Measurements from ENCODE around the gene VAPA. TPM values are rescaled to one million over a fixed set of nuclear protein-coding genes. Genes with fewer than 3 reads are reported as not detected.

VAPA gene
- total RNA-seq, 2 donors from 2014 or later, result 122 to 168 TPM

- Mint-ChIP-seq H3K27me3 (ENCODE audit: insufficient read depth) (no peaks in the 10 kb centered on the region), H3K36me3 (ENCODE audit: low read depth) (peaks cover 34% of the 10 kb centered on the region), H3K9me3 (no peaks in the 10 kb centered on the region), H3K27ac (peak overlapping the region; percentile 65), H3K4me1 (peaks cover 2% of the 10 kb centered on the region), H3K4me3 (no peak overlapping the region)
- DNase-seq, result peak; percentile 78
- H3K4me1 ChIP-seq (ENCODE audit: control insufficient read depth, insufficient read depth, low read length), result no peaks in the 10 kb centered on the region
- WGBS, 2 experiments (ENCODE audit: insufficient coverage in 1 of 2, insufficient read length in 1 of 2), result 83 to 86% methylated on average over 4 to 9 of the region's 9 CpGs
- H3K9ac ChIP-seq (ENCODE audit: extremely low read depth, low read length, poor library complexity, severe bottlenecking), result no peak overlapping the region
- H3K4me3 ChIP-seq (ENCODE audit: low read length), result no peak overlapping the region
- peak; percentile 92 for TF ChIP-seq CTCF (conservative IDR thresholded peaks at IDR 0.05)
- H3K36me3 ChIP-seq (ENCODE audit: control insufficient read depth, insufficient read depth, low read length), result peaks cover 72% of the 10 kb centered on the region
- H3K27me3 ChIP-seq (ENCODE audit: control insufficient read depth, insufficient read depth, low read length, poor library complexity, severe bottlenecking), result no peaks in the 10 kb centered on the region
- no peaks in the 10 kb centered on the region for H3K9me3 ChIP-seq (ENCODE audit: control insufficient read depth, low read length)
- H3K27ac ChIP-seq (ENCODE audit: low read depth, low read length), result no peak overlapping the region
Measured at GRCh38 chr18:9951022-9951859, 37.4 kb downstream of the VAPA start.

- Mint-ChIP-seq H3K27ac (no peak overlapping the region), H3K27me3 (ENCODE audit: insufficient read depth) (no peaks in the 10 kb centered on the region), H3K4me3 (no peak overlapping the region), H3K4me1 (peaks cover 2% of the 10 kb centered on the region), H3K9me3 (no peaks in the 10 kb centered on the region), H3K36me3 (ENCODE audit: low read depth) (peaks cover 31% of the 10 kb centered on the region)
- H3K9me3 ChIP-seq (ENCODE audit: control insufficient read depth, low read length), result no peaks in the 10 kb centered on the region
- peaks cover 59% of the 10 kb centered on the region for H3K36me3 ChIP-seq (ENCODE audit: control insufficient read depth, insufficient read depth, low read length)
- H3K27me3 ChIP-seq (ENCODE audit: control insufficient read depth, insufficient read depth, low read length, poor library complexity, severe bottlenecking), result no peaks in the 10 kb centered on the region
- H3K27ac ChIP-seq (ENCODE audit: low read depth, low read length), result no peak overlapping the region
- TF ChIP-seq CTCF (conservative IDR thresholded peaks at IDR 0.05), result no peak
- WGBS, 2 experiments (ENCODE audit: insufficient coverage in 1 of 2, insufficient read length in 1 of 2), result 86 to 100% methylated on average over 1 of the region's 1 CpG
- DNase-seq, result no peak
- no peak overlapping the region for H3K4me3 ChIP-seq (ENCODE audit: low read length)
- H3K9ac ChIP-seq (ENCODE audit: extremely low read depth, low read length, poor library complexity, severe bottlenecking), result no peak overlapping the region
- H3K4me1 ChIP-seq (ENCODE audit: control insufficient read depth, insufficient read depth, low read length), result no peaks in the 10 kb centered on the region
Measured at GRCh38 chr18:9952633-9953416, 39.0 kb downstream of the VAPA start.

- Histone ChIP-seq H3K9ac (ENCODE audit: extremely low read depth, low read length, poor library complexity, severe bottlenecking) (no peak overlapping the region), H3K36me3 (ENCODE audit: control insufficient read depth, insufficient read depth, low read length) (peaks cover 23% of the 10 kb centered on the region), H3K27ac (ENCODE audit: low read depth, low read length) (no peak overlapping the region), H3K4me3 (ENCODE audit: low read length) (no peak overlapping the region), H3K4me1 (ENCODE audit: control insufficient read depth, insufficient read depth, low read length) (no peaks in the 10 kb centered on the region), H3K9me3 (ENCODE audit: control insufficient read depth, low read length) (no peaks in the 10 kb centered on the region), H3K27me3 (ENCODE audit: control insufficient read depth, insufficient read depth, low read length, poor library complexity, severe bottlenecking) (no peaks in the 10 kb centered on the region)
- Mint-ChIP-seq H3K27me3 (ENCODE audit: insufficient read depth) (no peaks in the 10 kb centered on the region), H3K4me3 (no peak overlapping the region), H3K9me3 (no peaks in the 10 kb centered on the region), H3K36me3 (ENCODE audit: low read depth) (peaks cover 17% of the 10 kb centered on the region), H3K27ac (no peak overlapping the region), H3K4me1 (peaks cover 13% of the 10 kb centered on the region)
- no peak for TF ChIP-seq CTCF (conservative IDR thresholded peaks at IDR 0.05)
- 90 to 93% methylated on average over 2 to 4 of the region's 4 CpGs for WGBS, 2 experiments (ENCODE audit: insufficient coverage in 1 of 2, insufficient read length in 1 of 2)
- no peak for DNase-seq
Measured at GRCh38 chr18:9958861-9959399, 45.1 kb downstream of the VAPA start.

Data from endodermal cell (in vitro differentiated cells).